H9 (cell line): ENCODE results near the gene LRRC31. TPM values are rescaled to one million over a fixed set of nuclear protein-coding genes. Genes with fewer than 3 reads are reported as not detected.

Source experiments
- DNase-seq: peaks from one replicate; pipeline ENCODE4 v3.0.0-alpha.2; 2017
- H2AFZ ChIP-seq: one replicate; pipeline ENCODE4 v1.6.1; 2013; ENCODE audit warnings: mild to moderate bottlenecking, low read length, control low read depth, moderate library complexity
- H2AK5ac ChIP-seq: 2 replicates; pipeline ENCODE4 v1.6.1; 2013; ENCODE audit warnings: low read length, control low read depth, mixed read lengths; ENCODE audit not compliant: insufficient read length
- H2BK120ac ChIP-seq: one replicate; pipeline ENCODE4 v1.6.1; 2013; ENCODE audit warnings: low read depth, mild to moderate bottlenecking, low read length, control low read depth, inconsistent platforms; ENCODE audit not compliant: poor library complexity, severe bottlenecking
- H2BK12ac ChIP-seq: 2 replicates; pipeline ENCODE4 v1.6.1; 2013; ENCODE audit warnings: low read length, control low read depth, mixed read lengths, low read depth; ENCODE audit not compliant: insufficient read length
- H2BK15ac ChIP-seq: 2 replicates; pipeline ENCODE4 v1.6.1; 2013; ENCODE audit warnings: low read depth, low read length, control low read depth
- H2BK20ac ChIP-seq: one replicate; pipeline ENCODE4 v1.6.1; 2013; ENCODE audit warnings: low read depth, mild to moderate bottlenecking, low read length, control low read depth, inconsistent platforms; ENCODE audit not compliant: poor library complexity, severe bottlenecking
- H2BK5ac ChIP-seq: 2 replicates; pipeline ENCODE4 v1.6.1; 2013; ENCODE audit warnings: low read length, control low read depth, mixed read lengths; ENCODE audit not compliant: insufficient read length
- H3K14ac ChIP-seq: 2 replicates; pipeline ENCODE4 v1.6.1; 2013; ENCODE audit warnings: low read length, control low read depth; ENCODE audit not compliant: insufficient read depth
- H3K18ac ChIP-seq: 2 replicates; pipeline ENCODE4 v1.6.1; 2013; ENCODE audit warnings: low read depth, mild to moderate bottlenecking, mixed read lengths, low read length, control low read depth; ENCODE audit not compliant: insufficient read length
- H3K23ac ChIP-seq: 2 replicates; pipeline ENCODE4 v1.6.1; 2013; ENCODE audit warnings: low read length, control low read depth, mixed read lengths, low read depth; ENCODE audit not compliant: insufficient read length
- H3K23me2 ChIP-seq: 2 replicates; pipeline ENCODE4 v1.6.1; 2013; ENCODE audit warnings: low read depth, mild to moderate bottlenecking, mixed read lengths, low read length, control low read depth; ENCODE audit not compliant: insufficient read length, poor library complexity, severe bottlenecking
- H3K27ac ChIP-seq: 2 replicates; pipeline ENCODE4 v1.5.1; 2013; ENCODE audit warnings: low read length, control low read depth, mixed read lengths, low read depth; ENCODE audit not compliant: insufficient read length
- H3K27me3 ChIP-seq: 2 replicates; pipeline ENCODE4 v1.6.1; 2013; ENCODE audit warnings: low read length, control low read depth, inconsistent platforms; ENCODE audit not compliant: insufficient read depth
- H3K4ac ChIP-seq: 2 replicates; pipeline ENCODE4 v1.6.1; 2013; ENCODE audit warnings: low read depth, mild to moderate bottlenecking, control low read depth, inconsistent platforms, low read length, moderate library complexity
- H3K4me1 ChIP-seq: 2 replicates; pipeline ENCODE4 v1.6.1; 2013; ENCODE audit warnings: low read length, control low read depth, inconsistent platforms; ENCODE audit not compliant: insufficient read depth
- H3K4me2 ChIP-seq: 2 replicates; pipeline ENCODE4 v1.6.1; 2013; ENCODE audit warnings: low read length, control low read depth, mixed read lengths; ENCODE audit not compliant: insufficient read length, insufficient read depth
- H3K56ac ChIP-seq: 2 replicates; pipeline ENCODE4 v1.6.1; 2013; ENCODE audit warnings: low read depth, mild to moderate bottlenecking, mixed read lengths, low read length, control low read depth; ENCODE audit not compliant: insufficient read length
- H3K79me1 ChIP-seq: 2 replicates; pipeline ENCODE4 v1.6.1; 2013; ENCODE audit warnings: low read depth, mild to moderate bottlenecking, moderate library complexity, low read length, control low read depth, inconsistent platforms; ENCODE audit not compliant: insufficient read depth, poor library complexity, severe bottlenecking
- H3K79me2 ChIP-seq: 2 replicates; pipeline ENCODE4 v1.6.1; 2013; ENCODE audit warnings: low read length, control low read depth, inconsistent platforms; ENCODE audit not compliant: insufficient read depth
- H3K9ac ChIP-seq: 2 replicates; pipeline ENCODE4 v1.6.1; 2013; ENCODE audit warnings: low read length, control low read depth, mixed read lengths; ENCODE audit not compliant: insufficient read length; ENCODE audit errors: extremely low read depth
- H3K9me3 ChIP-seq: one replicate; pipeline ENCODE4 v1.6.1; 2013; ENCODE audit warnings: low read depth, low read length, inconsistent platforms; ENCODE audit not compliant: control insufficient read depth
- H3T11ph ChIP-seq: one replicate; pipeline ENCODE4 v1.6.1; 2013; ENCODE audit warnings: mild to moderate bottlenecking, low read length, control low read depth, inconsistent platforms
- H4K20me1 ChIP-seq: one replicate; pipeline ENCODE4 v1.6.1; 2013; ENCODE audit not compliant: control insufficient read depth, insufficient read length, insufficient read depth
- H4K5ac ChIP-seq: 2 replicates; pipeline ENCODE4 v1.6.1; 2013; ENCODE audit warnings: low read depth, mild to moderate bottlenecking, mixed read lengths, low read length, control low read depth; ENCODE audit not compliant: insufficient read length
- H4K8ac ChIP-seq: replicated peaks from 2 replicates; pipeline ENCODE4 v1.6.1; 2013; ENCODE audit warnings: low read length, control low read depth, mixed read lengths, low read depth; ENCODE audit not compliant: insufficient read length
- H4K91ac ChIP-seq: 2 replicates; pipeline ENCODE4 v1.6.1; 2013; ENCODE audit warnings: low read depth, mild to moderate bottlenecking, moderate library complexity, mixed read lengths, low read length, control low read depth; ENCODE audit not compliant: insufficient read length
- H3K27ac Mint-ChIP-seq, 3 experiments: 2 replicates in 2 of 3; 3 replicates in 1 of 3; pipeline ENCODE4 v1.8.0; 2020 to 2021; ENCODE audit warnings: mixed read lengths in 3 of 3, mild to moderate bottlenecking in 1 of 3, moderate library complexity in 1 of 3
- H3K27me3 Mint-ChIP-seq: 2 replicates; pipeline ENCODE4 v1.8.0; 2021; ENCODE audit warnings: low read depth, mild to moderate bottlenecking, moderate library complexity, mixed read lengths
- H3K36me3 Mint-ChIP-seq, 3 experiments: 2 replicates in 2 of 3; 3 replicates in 1 of 3; pipeline ENCODE4 v1.8.0; 2020 to 2021; ENCODE audit warnings: low read depth in 3 of 3, mixed read lengths in 3 of 3; ENCODE audit not compliant: insufficient read depth in 1 of 3
- H3K4me1 Mint-ChIP-seq, 2 experiments: 2 replicates each; pipeline ENCODE4 v1.8.0; 2020; ENCODE audit warnings: mixed read lengths in 2 of 2
- H3K4me3 Mint-ChIP-seq, 2 experiments: 2 replicates in 1 of 2; 3 replicates in 1 of 2; pipeline ENCODE4 v1.8.0; 2020 to 2021; ENCODE audit warnings: mild to moderate bottlenecking in 2 of 2, mixed read lengths in 2 of 2, moderate library complexity in 1 of 2
- H3K9me3 Mint-ChIP-seq, 2 experiments: 2 replicates in 1 of 2; 3 replicates in 1 of 2; pipeline ENCODE4 v1.8.0; 2020; ENCODE audit warnings: mild to moderate bottlenecking in 2 of 2, mixed read lengths in 2 of 2, moderate library complexity in 1 of 2
- CTCF ChIP-seq: fragments of 200-600 bp; sonication (generic); conservative IDR thresholded peaks from 3 replicates; pipeline ENCODE4 v1.8.0; 2021; ENCODE audit warnings: antibody characterized with exemption, mild to moderate bottlenecking
- WGBS: extraction: QIAGEN DNeasy Blood & Tissue Kit; methylation state at CpG from one replicate; pipeline ENCODE4 v1.1.7; 2013; ENCODE audit warnings: missing lambda C conversion rate, low lambda C conversion rate, mixed read lengths; ENCODE audit not compliant: insufficient read length; ENCODE audit errors: extremely low coverage; 5-methylcytosine and 5-hydroxymethylcytosine counted together
- total RNA-seq: library from RNA; stranded (reverse); gene quantifications from 2 replicates; pipeline ENCODE4 v1.2.1, GENCODE V29; 2021

Gene LRRC31
- total RNA-seq, 1 experiment from 2014 or later = not detected

- Histone ChIP-seq H3K4me2 (no peak overlapping the region), H3K79me2 (no peaks in the 10 kb centered on the region), H3K27ac (no peak overlapping the region), H4K91ac (no peak overlapping the region), H3T11ph (no peak overlapping the region), H4K8ac (no peak overlapping the region), H4K5ac (no peak overlapping the region), H3K9ac (no peak overlapping the region), H2AK5ac (no peak overlapping the region), H3K18ac (no peak overlapping the region), H3K23ac (no peak overlapping the region), H2BK15ac (no peak overlapping the region), H3K23me2 (no peaks in the 10 kb centered on the region), H2BK20ac (no peak overlapping the region), H3K9me3 (no peaks in the 10 kb centered on the region), H2BK120ac (no peak overlapping the region), H3K4me1 (no peaks in the 10 kb centered on the region), H2BK5ac (no peak overlapping the region), H3K79me1 (no peaks in the 10 kb centered on the region), H4K20me1 (no peaks in the 10 kb centered on the region), H3K14ac (no peak overlapping the region), H3K56ac (no peak overlapping the region), H2AFZ (no peak overlapping the region), H3K27me3 (no peaks in the 10 kb centered on the region), H3K4ac (no peak overlapping the region), H2BK12ac (no peak overlapping the region)
- Mint-ChIP-seq H3K36me3 (no peaks in the 10 kb centered on the region; a peak in 1 of 7 replicates), H3K27ac (no peak overlapping the region), H3K4me1 (0 out of 4 replicates have a peak, but pooled peaks cover 0 to 3% of the 10 kb centered on the region in 2 experiments), H3K27me3 (no peaks in the 10 kb centered on the region; the same call in 1 of the 2 replicates), H3K4me3 (no peak overlapping the region), H3K9me3 (peaks cover 0 to 3% of the 10 kb centered on the region in 2 experiments; a peak in 2 of 5 replicates)
- no peak for DNase-seq
- TF ChIP-seq CTCF = no peak
- no CpG with 5 or more reads among the region's 6 CpGs for WGBS
These were observed 25.3 kb upstream of the LRRC31 start for GRCh38 chr3:169895072-169895471.
